Suprapubic skin (tissue), 4 donors: ENCODE measurements around the gene TSKS. TPM values are rescaled to one million over a fixed set of nuclear protein-coding genes. Genes with fewer than 3 reads are reported as not detected.

Source experiments
- DNase-seq, 2 donors: peaks; one replicate each; pipeline ENCODE4 v3.0.0-alpha.2; 2019; ENCODE audit warnings: low spot score in 2 of 2
- H3K27ac ChIP-seq: fragments of 200-600 bp; sonication (generic); one replicate; pipeline ENCODE4 v1.5.1; 2019
- H3K27me3 ChIP-seq: fragments of 200-600 bp; sonication (generic); one replicate; pipeline ENCODE4 v1.5.1; 2019
- H3K36me3 ChIP-seq: fragments of 200-600 bp; sonication (generic); one replicate; pipeline ENCODE4 v1.5.1; 2019
- H3K4me1 ChIP-seq: fragments of 200-600 bp; sonication (generic); one replicate; pipeline ENCODE4 v1.5.1; 2019
- H3K4me3 ChIP-seq: fragments of 200-600 bp; sonication (generic); one replicate; pipeline ENCODE4 v1.5.1; 2019; ENCODE audit warnings: mild to moderate bottlenecking
- H3K9me3 ChIP-seq: fragments of 200-600 bp; sonication (generic); one replicate; pipeline ENCODE4 v1.5.1; 2019
- EP300 ChIP-seq: sonication (generic); formaldehyde crosslinking; IDR thresholded peaks from one replicate; pipeline ENCODE4 v1.6.1; 2017; ENCODE audit warnings: antibody characterized with exemption
- POLR2A ChIP-seq, 2 donors: fragments of 450-650 bp; IDR thresholded peaks; one replicate each; pipeline ENCODE4 v1.6.1; 2017; ENCODE audit warnings: antibody characterized with exemption in 2 of 2, mild to moderate bottlenecking in 2 of 2, moderate library complexity in 2 of 2
- POLR2AphosphoS5 ChIP-seq, 3 donors: sonication (generic); formaldehyde crosslinking; IDR thresholded peaks; one replicate each; pipeline ENCODE4 v1.6.1; 2017; ENCODE audit warnings: antibody characterized with exemption in 3 of 3
- WGBS: methylation state at CpG from one replicate; pipeline ENCODE4 v1.1.5; 2018; 5-methylcytosine and 5-hydroxymethylcytosine counted together
- total RNA-seq, 4 donors: library from RNA; depleted of rRNA; stranded (reverse); fragments of >200 nt; gene quantifications; one replicate each; pipeline ENCODE4 v1.1.0, GENCODE V29; 2016
- TF ChIP-seq, protein P1 (sequence below), 2 donors: fragments of 200-600 bp in 1 of 2; fragments of 450-650 bp in 1 of 2; sonication (generic) in 1 of 2; IDR thresholded peaks; one replicate each; pipeline ENCODE4 v1.5.1; 2016 to 2019; ENCODE audit warnings: antibody characterized with exemption in 2 of 2, mild to moderate bottlenecking in 1 of 2, moderate library complexity in 1 of 2

TSKS gene
- total RNA-seq, 4 donors from 2014 or later, result 1.7 to 2.5 TPM; not detected in 2

DNA sequence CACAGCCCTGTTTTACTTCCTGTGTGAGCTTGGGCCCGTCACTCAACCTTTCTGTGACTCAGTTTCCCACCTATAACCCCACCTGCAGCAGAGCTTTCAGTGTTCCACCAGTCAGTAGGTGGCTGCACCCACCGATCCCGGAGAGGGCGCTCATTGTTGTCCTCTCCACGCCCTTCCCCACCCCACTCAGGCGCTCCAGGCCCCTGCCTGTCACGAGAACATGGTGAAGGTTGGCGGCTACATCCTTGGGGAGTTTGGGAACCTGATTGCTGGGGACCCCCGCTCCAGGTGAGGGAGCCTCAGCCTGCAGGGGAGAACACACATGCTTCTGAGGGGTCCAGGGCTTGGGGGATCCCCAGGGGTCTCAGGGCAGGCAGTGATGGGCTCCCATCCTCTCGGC, 37.7 kb upstream of the TSKS start:
- Histone ChIP-seq H3K27me3 (no peaks in the 10 kb centered on the region), H3K27ac (no peak overlapping the region), H3K36me3 (peaks cover 95% of the 10 kb centered on the region), H3K4me3 (no peak overlapping the region), H3K9me3 (no peaks in the 10 kb centered on the region), H3K4me1 (no peaks in the 10 kb centered on the region)
- no peak for DNase-seq
- 96% methylated on average over 9 of the region's 10 CpGs for WGBS
- TF ChIP-seq, protein P1, sequence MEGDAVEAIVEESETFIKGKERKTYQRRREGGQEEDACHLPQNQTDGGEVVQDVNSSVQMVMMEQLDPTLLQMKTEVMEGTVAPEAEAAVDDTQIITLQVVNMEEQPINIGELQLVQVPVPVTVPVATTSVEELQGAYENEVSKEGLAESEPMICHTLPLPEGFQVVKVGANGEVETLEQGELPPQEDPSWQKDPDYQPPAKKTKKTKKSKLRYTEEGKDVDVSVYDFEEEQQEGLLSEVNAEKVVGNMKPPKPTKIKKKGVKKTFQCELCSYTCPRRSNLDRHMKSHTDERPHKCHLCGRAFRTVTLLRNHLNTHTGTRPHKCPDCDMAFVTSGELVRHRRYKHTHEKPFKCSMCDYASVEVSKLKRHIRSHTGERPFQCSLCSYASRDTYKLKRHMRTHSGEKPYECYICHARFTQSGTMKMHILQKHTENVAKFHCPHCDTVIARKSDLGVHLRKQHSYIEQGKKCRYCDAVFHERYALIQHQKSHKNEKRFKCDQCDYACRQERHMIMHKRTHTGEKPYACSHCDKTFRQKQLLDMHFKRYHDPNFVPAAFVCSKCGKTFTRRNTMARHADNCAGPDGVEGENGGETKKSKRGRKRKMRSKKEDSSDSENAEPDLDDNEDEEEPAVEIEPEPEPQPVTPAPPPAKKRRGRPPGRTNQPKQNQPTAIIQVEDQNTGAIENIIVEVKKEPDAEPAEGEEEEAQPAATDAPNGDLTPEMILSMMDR (IDR thresholded peaks at IDR 0.05), result no peak
- TF ChIP-seq EP300 (no peak), POLR2A (IDR thresholded peaks at IDR 0.05) (no peak), POLR2AphosphoS5 (IDR thresholded peaks at IDR 0.05) (no peak)

DNA sequence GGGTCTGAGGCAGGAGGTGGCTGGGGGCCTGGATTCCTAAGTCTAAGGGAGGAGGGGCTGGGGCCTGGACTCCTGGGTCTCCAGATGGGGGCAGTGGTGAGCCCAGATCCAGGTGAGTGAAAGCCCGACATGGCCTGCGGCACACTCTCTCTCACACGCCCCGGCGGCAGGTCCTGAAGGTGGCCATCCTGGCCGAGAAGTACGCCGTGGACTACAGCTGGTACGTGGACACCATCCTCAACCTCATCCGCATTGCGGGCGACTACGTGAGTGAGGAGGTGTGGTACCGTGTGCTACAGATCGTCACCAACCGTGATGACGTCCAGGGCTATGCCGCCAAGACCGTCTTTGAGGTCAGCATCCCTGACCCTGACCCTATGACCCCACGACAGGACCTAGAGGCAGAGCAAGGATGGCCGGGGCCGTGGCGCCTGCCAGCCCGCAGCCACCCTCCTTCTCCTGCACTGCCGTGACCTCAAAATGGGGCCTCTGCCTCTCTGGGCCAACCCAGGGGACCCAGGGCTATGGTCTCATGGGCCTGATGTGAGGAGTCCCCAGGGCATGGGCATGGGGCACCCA, 36.8 kb upstream of the TSKS start:
- 93% methylated on average over 21 of the region's 25 CpGs for WGBS
- Histone ChIP-seq H3K27me3 (no peaks in the 10 kb centered on the region), H3K36me3 (peaks cover 96% of the 10 kb centered on the region), H3K4me1 (no peaks in the 10 kb centered on the region), H3K27ac (no peak overlapping the region), H3K9me3 (no peaks in the 10 kb centered on the region), H3K4me3 (no peak overlapping the region)
- no peak for DNase-seq
- TF ChIP-seq POLR2A (IDR thresholded peaks at IDR 0.05), result no peak
- TF ChIP-seq EP300, result no peak
- TF ChIP-seq, protein P1 (IDR thresholded peaks at IDR 0.05), result no peak
- TF ChIP-seq POLR2AphosphoS5 (IDR thresholded peaks at IDR 0.05), result no peak

DNA sequence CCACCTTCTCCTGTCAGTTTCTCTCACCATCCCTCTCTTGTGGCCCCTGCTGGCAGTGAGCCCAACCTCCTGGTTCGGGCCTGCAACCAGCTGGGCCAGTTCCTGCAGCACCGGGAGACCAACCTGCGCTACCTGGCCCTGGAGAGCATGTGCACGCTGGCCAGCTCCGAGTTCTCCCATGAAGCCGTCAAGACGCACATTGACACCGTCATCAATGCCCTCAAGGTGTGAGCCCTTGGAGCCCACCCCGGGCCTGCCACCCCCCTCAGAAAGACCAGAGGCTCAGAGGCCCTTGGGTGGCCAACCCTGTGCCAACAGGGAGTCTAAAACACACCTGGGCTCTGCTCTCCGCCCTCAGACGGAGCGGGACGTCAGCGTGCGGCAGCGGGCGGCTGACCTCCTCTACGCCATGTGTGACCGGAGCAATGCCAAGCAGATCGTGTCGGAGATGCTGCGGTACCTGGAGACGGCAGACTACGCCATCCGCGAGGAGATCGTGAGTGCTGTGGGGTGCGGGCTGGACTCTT, 36.2 kb upstream of the TSKS start:
- Histone ChIP-seq H3K27ac (no peak overlapping the region), H3K36me3 (peaks cover 98% of the 10 kb centered on the region), H3K4me1 (no peaks in the 10 kb centered on the region), H3K9me3 (no peaks in the 10 kb centered on the region), H3K4me3 (no peak overlapping the region), H3K27me3 (no peaks in the 10 kb centered on the region)
- no peak for TF ChIP-seq EP300
- TF ChIP-seq, protein P1 (IDR thresholded peaks at IDR 0.05), result no peak
- no peak for TF ChIP-seq POLR2AphosphoS5 (IDR thresholded peaks at IDR 0.05)
- 73% methylated on average over 3 of the region's 28 CpGs for WGBS
- no peak for DNase-seq

DNA sequence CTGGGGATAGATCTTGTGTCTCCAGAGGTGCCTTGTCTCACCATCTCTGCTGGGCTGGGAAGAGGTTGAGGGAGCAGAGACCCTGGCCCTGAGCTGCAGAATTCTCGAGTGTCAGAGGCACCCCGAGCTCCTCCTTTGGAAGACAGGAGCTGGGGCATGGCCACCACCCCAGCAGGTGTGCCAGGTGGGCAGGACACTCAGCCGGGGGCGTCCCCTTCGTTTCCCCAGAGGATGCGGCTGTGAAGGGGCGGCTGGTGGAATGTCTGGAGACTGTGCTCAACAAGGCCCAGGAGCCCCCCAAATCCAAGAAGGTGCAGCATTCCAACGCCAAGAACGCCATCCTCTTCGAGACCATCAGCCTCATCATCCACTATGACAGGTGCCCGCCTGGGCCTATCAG, 35.5 kb upstream of the TSKS start:
- no peak overlapping the region for H3K27ac ChIP-seq
- WGBS, result 90% methylated on average over 8 of the region's 11 CpGs
- no peak for TF ChIP-seq POLR2AphosphoS5 (IDR thresholded peaks at IDR 0.05)
- no peak for TF ChIP-seq EP300
- no peak for TF ChIP-seq POLR2A (IDR thresholded peaks at IDR 0.05)
- TF ChIP-seq, protein P1 (IDR thresholded peaks at IDR 0.05), result no peak
- no peaks in the 10 kb centered on the region for H3K4me1 ChIP-seq
- no peak overlapping the region for H3K4me3 ChIP-seq
- DNase-seq, result no peak
- peaks cover 98% of the 10 kb centered on the region for H3K36me3 ChIP-seq
- H3K9me3 ChIP-seq, result no peaks in the 10 kb centered on the region
- H3K27me3 ChIP-seq, result no peaks in the 10 kb centered on the region

DNA sequence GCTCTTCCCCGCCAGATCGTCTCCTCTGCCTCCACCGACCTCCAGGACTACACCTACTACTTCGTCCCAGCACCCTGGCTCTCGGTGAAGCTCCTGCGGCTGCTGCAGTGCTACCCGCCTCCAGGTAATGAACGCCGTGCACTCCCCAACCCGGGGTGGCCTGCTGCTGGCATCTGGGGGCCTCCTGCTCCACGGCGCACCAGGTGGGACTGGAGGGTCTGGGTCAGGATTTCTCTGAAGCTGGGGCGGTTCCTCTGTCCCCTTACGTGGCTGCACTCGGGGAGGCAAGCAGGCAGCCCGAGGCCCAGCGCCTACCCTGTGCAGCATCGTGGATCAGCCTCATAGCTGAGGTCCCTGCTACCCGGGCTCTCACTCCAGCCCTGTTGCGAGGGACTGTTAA, 32.5 kb upstream of the TSKS start:
- no peak for DNase-seq
- no peak for TF ChIP-seq EP300
- TF ChIP-seq POLR2A (IDR thresholded peaks at IDR 0.05), result no peak
- TF ChIP-seq, protein P1 (IDR thresholded peaks at IDR 0.05), result no peak
- no peak for TF ChIP-seq POLR2AphosphoS5 (IDR thresholded peaks at IDR 0.05)
- WGBS, result 95% methylated on average over 11 of the region's 20 CpGs
- Histone ChIP-seq H3K27me3 (no peaks in the 10 kb centered on the region), H3K36me3 (peaks cover 100% of the 10 kb centered on the region), H3K4me3 (no peak overlapping the region), H3K27ac (no peak overlapping the region), H3K4me1 (peaks cover 5% of the 10 kb centered on the region), H3K9me3 (no peaks in the 10 kb centered on the region)
